HL-60/S4 treated with retinoic acid at 250 ng/mL for 4 days and 3 days (cell line): Measurements from ENCODE around the gene KRT32.

Source experiments
- in situ Hi-C: fragments of 300-500 bp; cut with MboI; formaldehyde crosslinking; loops from 2 replicates; pipeline ENCODE4 v1.7.0; 2022; ENCODE audit warnings: low sequenced_read_pairs

KRT32 gene

GRCh38 chr17:41466988-41467387, at the start of gene KRT32:
Gene KRT32, minus strand, starts transcription at chr17:41467386. Its CDS starts 61 bp downstream, at chr17:41467325.
- in situ Hi-C loops = no loop called here

GRCh38 chr17:41516830-41517283, 49.7 kb upstream of the KRT32 start:
- in situ Hi-C loops = no loop called here

DNA sequence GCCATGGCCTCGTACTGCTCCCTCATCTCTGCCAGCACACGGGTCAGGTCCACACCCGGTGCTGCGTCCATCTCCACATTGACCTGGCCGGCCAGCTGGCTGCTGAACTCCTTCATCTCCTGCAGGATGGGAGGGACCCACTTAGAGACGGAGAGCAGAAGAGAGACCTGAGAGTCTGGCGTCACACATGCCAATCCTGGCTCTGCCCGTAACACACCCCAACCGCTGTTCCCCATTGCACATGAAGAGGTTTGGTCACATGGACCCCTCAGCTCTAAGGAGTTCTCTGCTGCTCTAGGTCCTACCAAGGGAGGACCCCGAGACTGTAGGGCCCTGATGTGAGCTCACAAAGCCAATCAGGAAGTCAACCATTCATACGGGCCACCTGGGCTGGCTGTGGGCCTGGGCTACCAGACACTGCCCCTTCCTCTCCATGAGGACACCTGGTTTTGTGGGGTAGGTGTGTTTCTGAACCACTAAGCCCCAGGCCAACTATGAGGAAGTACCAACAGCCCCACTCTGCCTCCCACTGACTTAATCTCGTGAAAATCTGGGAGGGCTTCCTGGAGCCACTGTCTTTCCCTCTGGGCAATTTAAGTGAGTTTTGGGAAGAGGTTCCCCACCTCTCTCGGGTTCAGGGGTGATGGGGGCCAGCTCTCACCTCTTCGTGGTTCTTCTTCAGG, 49.1 kb upstream of the KRT32 start:
- in situ Hi-C loops = no loop called here

DNA sequence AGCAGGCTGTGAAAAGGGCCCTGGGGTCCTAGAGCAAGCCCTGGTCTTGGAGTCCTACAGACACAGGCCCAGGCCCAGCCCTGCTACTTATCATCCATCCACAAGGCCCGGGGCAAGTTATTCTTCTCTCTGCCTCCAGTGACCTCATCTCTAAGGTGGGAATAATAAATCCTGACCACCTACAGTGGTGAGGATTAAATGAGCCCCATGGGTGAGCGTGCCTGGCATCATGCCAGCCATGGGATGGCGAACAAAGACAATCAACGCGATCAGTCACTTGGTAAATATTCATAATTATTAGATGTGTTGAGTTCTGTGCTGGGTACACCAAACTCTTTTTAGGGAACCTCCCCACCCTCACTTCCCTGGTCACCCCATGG, 46.0 kb upstream of the KRT32 start:
- in situ Hi-C loops = no loop called here

GRCh38 chr17:41512546-41513167, 45.5 kb upstream of the KRT32 start:
- in situ Hi-C loops = no loop called here

DNA sequence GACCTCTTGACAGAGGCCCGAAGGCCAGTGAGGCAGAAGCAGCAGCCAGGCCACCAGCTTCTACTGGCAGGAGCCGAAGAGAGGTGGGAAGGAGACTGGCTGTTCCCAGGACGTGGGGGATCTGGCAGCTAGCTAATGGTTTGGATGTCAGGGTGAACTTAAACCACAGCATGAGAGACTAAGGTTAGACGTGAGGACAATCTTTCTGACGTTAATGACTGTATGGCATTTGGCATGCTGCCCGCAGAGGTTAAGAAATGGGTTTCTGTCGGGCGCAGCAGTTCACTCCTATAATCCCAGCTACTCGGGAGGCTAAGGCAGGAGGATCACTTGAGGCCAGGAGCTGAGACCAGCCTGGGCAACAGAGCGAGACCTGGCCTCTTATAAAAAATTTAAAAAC, 44.5 kb upstream of the KRT32 start:
- in situ Hi-C loops = no loop called here

DNA sequence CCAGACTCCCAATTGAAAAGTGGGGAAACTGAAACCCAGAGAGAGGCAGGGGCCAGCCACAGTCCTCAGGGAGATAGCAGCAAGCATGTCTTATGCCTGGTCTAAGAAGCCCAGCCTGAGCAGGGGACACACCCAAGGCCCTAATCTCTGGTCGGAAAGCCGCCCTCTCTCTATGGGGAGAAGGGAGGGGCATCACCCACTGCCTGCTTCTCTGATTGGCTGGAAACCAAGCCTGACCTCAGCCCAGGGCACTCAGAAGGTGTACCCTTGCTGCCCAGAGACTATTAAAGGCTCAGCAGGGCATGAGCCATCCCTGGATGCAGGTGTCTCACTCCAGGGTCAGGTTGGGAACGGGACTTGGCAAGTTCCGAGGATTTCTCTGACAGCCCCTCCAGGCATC, 43.9 kb upstream of the KRT32 start:
- in situ Hi-C loops = no loop called here

GRCh38 chr17:41510251-41511065, 43.3 kb upstream of the KRT32 start:
- in situ Hi-C loops = no loop called here

DNA sequence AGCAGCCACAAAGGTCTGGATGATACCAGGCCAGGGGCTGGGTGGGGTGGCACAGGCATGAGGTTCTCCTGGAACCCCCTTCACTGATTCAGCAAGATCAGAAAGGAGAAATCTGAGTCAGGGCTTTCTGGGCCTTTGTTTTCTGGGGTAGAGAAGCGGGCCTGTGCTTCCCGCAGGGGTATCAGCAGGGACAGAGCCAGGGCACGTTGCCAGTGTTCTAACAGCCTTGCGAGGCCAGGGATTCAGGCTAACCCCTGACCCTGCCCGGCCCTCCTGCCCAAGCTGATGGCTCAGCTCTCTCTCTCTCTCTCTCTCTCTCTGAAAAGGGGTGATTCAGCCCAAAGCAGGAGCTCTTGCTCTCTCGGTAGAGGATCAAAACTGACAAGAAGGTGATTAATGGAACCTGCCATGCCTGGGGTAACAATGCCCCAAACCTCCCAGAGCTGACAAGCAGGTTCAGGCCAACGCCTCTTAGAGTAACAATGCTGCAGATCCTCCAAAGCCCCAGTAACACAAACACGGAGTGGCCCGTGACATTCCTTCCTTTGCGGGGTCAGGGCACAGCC, 40.2 kb upstream of the KRT32 start:
- in situ Hi-C loops = no loop called here

- in situ Hi-C loops = no loop called here
Measured at GRCh38 chr17:41505809-41506767, 38.9 kb upstream of the KRT32 start.

- in situ Hi-C loops = no loop called here
Measured at GRCh38 chr17:41505007-41505808, 38.0 kb upstream of the KRT32 start, which contains the start of gene KRT13. Gene KRT13, minus strand, starts transcription at chr17:41505612. Its CDS starts 62 bp downstream, at chr17:41505550.

GRCh38 chr17:41504246-41504977, 37.2 kb upstream of the KRT32 start:
- in situ Hi-C loops = no loop called here

GRCh38 chr17:41503202-41503601, 36.0 kb upstream of the KRT32 start:
- in situ Hi-C loops = no loop called here

DNA sequence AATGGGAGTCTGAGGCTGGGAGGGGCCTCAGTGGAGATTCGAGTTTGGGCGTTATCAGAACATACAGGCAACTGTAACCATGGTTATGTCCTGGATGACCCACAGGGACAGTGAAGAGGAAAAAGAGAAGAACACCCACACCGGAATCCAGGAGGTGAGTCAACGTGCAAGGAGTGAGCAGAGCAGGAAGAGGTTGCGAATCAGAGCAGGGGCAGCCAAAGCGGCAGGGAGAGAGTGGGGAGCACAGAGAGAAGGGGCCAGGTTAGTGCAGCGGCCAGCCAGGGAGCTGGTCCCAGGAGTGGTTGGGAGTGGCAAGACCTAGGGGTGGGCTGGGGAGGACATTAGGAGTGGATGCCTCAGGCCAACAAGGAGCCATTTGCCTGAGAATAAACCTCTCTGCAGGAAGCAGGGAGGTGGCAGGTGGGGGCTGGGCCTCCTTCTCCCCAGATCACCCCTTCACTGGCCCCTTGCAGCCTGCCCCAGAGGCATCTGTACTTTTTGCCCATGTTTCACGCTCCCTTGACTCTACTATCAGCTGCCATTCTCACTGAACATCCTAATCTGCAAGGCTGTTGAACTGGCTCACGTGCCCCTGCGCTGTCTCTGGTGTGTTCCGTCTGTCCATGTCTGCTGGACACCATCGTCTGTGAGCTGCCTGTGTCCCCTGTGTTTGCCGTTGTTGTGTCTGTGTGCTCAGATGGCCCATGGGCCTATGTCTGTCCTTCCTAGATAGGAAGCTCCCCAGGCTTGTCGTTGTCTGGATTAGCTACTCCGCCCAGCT, 33.1 kb upstream of the KRT32 start:
- in situ Hi-C loops = no loop called here

- in situ Hi-C loops = no loop called here
Measured at GRCh38 chr17:41499714-41500113, 32.5 kb upstream of the KRT32 start.

DNA sequence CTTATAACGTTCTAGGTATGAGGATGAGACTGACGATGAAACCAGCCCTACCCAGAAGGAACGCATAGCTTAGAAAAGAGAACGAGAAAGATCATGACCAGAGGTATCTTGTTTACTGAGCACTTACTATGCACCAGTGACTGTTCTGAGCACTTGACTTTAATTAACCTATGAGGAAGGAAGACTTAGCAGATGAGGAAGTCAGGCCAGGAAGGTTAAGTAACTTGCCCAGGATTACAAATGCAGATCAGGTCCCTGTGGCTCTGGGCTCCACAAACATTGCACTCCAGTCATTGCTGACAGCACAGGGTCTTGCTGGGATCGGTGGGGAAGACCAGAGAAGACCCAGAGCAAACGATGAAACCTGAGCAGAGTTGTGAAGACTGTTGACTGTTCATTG, 31.1 kb upstream of the KRT32 start:
- in situ Hi-C loops = no loop called here

- in situ Hi-C loops = no loop called here
Measured at GRCh38 chr17:41496803-41497484, 29.8 kb upstream of the KRT32 start.
